H1 (cell line): ENCODE results near the gene RAB36. TPM values are rescaled to one million over a fixed set of nuclear protein-coding genes. Genes with fewer than 3 reads are reported as not detected.

Experiments
- CTCF ChIA-PET: fragments of 300-600 bp; sonication (Branson Sonifier 250); formaldehyde crosslinking; loops from one replicate; lab custom pipeline; 2021; ENCODE audit not compliant: partially characterized antibody; lab: Charles Lee
- POLR2A ChIA-PET: fragments of 300-600 bp; sonication (Branson Sonifier 250); formaldehyde crosslinking; loops from one replicate; lab custom pipeline; 2021; ENCODE audit warnings: inconsistent platforms; ENCODE audit not compliant: partially characterized antibody; lab: Charles Lee
- DNase-seq, 2 experiments: peaks; one replicate each; pipeline versions ENCODE4 v3.0.0 to v3.0.0-alpha.2; 2010 to 2022; ENCODE audit warnings: low spot score in 2 of 2, low read depth in 1 of 2, mixed read lengths in 1 of 2
- FAIRE-seq: peaks from 2 replicates; lab custom pipeline; 2011; peaks lifted over from hg19 to GRCh38; lab: Jason Lieb, UNC
- H2AFZ ChIP-seq: 2 replicates; pipeline ENCODE4 v1.8.1; 2012; ENCODE audit warnings: low read length, inconsistent platforms
- H2AK5ac ChIP-seq: 2 replicates; pipeline ENCODE4 v1.6.1; 2013; ENCODE audit warnings: low read depth, low read length
- H2BK120ac ChIP-seq: replicated peaks from 2 replicates; pipeline ENCODE3; 2013; ENCODE audit warnings: low read depth, low read length, inconsistent platforms
- H2BK12ac ChIP-seq: 2 replicates; pipeline ENCODE4 v1.6.1; 2013; ENCODE audit warnings: low read depth, low read length
- H2BK15ac ChIP-seq: 2 replicates; pipeline ENCODE4 v1.6.1; 2013; ENCODE audit warnings: low read length
- H2BK20ac ChIP-seq: 2 replicates; pipeline ENCODE4 v1.6.1; 2013; ENCODE audit warnings: low read length
- H2BK5ac ChIP-seq: 2 replicates; pipeline ENCODE4 v1.6.1; 2013; ENCODE audit warnings: low read depth, low read length
- H3K14ac ChIP-seq: 2 replicates; pipeline ENCODE4 v1.6.1; 2013; ENCODE audit warnings: inconsistent platforms; ENCODE audit not compliant: insufficient read length
- H3K18ac ChIP-seq: 2 replicates; pipeline ENCODE4 v1.6.1; 2013; ENCODE audit warnings: low read length; ENCODE audit errors: extremely low read depth
- H3K23ac ChIP-seq: 2 replicates; pipeline ENCODE4 v1.6.1; 2013; ENCODE audit warnings: inconsistent platforms; ENCODE audit not compliant: insufficient read length
- H3K23me2 ChIP-seq: 2 replicates; pipeline ENCODE4 v1.6.1; 2013; ENCODE audit warnings: low read depth, low read length
- H3K27ac ChIP-seq: 2 replicates; pipeline ENCODE4 v1.6.1; 2011; ENCODE audit warnings: low read depth, low read length, inconsistent platforms
- H3K27me3 ChIP-seq, 4 experiments: replicated peaks in 1 of 4; 1 replicate in 1 of 4; 2 replicates in 3 of 4; pipeline versions ENCODE4 v1.6.1 to v1.8.1; 2011 to 2013; ENCODE audit warnings: low read length in 3 of 4, mild to moderate bottlenecking in 3 of 4, inconsistent platforms in 2 of 4, mixed read lengths in 2 of 4, moderate library complexity in 1 of 4; ENCODE audit not compliant: control insufficient read depth in 3 of 4, insufficient read depth in 3 of 4; ENCODE audit errors: extremely low read depth in 1 of 4
- H3K36me3 ChIP-seq, 4 experiments: 2 replicates each; pipeline versions ENCODE4 v1.6.1 to v1.8.1; 2011 to 2013; ENCODE audit warnings: mild to moderate bottlenecking in 4 of 4, low read length in 3 of 4, moderate library complexity in 2 of 4, control low read depth in 1 of 4, inconsistent platforms in 1 of 4; ENCODE audit not compliant: insufficient read depth in 4 of 4, control insufficient read depth in 2 of 4
- H3K4ac ChIP-seq: replicated peaks from 2 replicates; pipeline ENCODE3; 2013; ENCODE audit warnings: low read length, low read depth, mixed read lengths, inconsistent platforms; ENCODE audit not compliant: insufficient read length
- H3K4me1 ChIP-seq, 4 experiments: replicated peaks in 1 of 4; 1 replicate in 1 of 4; 2 replicates in 3 of 4; pipeline versions ENCODE4 v1.6.1 to v1.8.1; 2011 to 2013; ENCODE audit warnings: low read length in 3 of 4, inconsistent platforms in 2 of 4, mixed read lengths in 1 of 4; ENCODE audit not compliant: insufficient read depth in 4 of 4, control insufficient read depth in 3 of 4
- H3K4me2 ChIP-seq, 2 experiments: 2 replicates each; pipeline versions ENCODE4 v1.6.1 to v1.8.1; 2011 to 2013; ENCODE audit warnings: low read depth in 2 of 2, low read length in 2 of 2, control low read depth in 1 of 2, inconsistent platforms in 1 of 2, mild to moderate bottlenecking in 1 of 2; ENCODE audit not compliant: insufficient read depth in 1 of 2
- H3K4me3 ChIP-seq, 4 experiments: fragments of 200-600, 300-600 bp in 1 of 4; sonication (generic), shearing (Covaris generic), sonication (Bioruptor Twin) in 1 of 4; 2 replicates each; pipeline versions ENCODE4 v1.5.1 to v1.8.1; 2011 to 2016; ENCODE audit warnings: low read length in 4 of 4, low read depth in 3 of 4, control low read depth in 2 of 4, inconsistent platforms in 2 of 4, mild to moderate bottlenecking in 2 of 4, mixed read lengths in 1 of 4, moderate library complexity in 1 of 4; ENCODE audit not compliant: insufficient read depth in 2 of 4; ENCODE audit errors: extremely low read depth in 1 of 4
- H3K56ac ChIP-seq: replicated peaks from 2 replicates; pipeline ENCODE3; 2013; ENCODE audit warnings: low read depth, mild to moderate bottlenecking, mixed read lengths, low read length, inconsistent platforms; ENCODE audit not compliant: insufficient read length
- H3K79me1 ChIP-seq: 2 replicates; pipeline ENCODE4 v1.6.1; 2013; ENCODE audit warnings: low read depth, low read length, control low read depth
- H3K79me2 ChIP-seq, 2 experiments: 2 replicates each; pipeline versions ENCODE4 v1.6.1 to v1.8.1; 2012 to 2013; ENCODE audit warnings: low read length in 2 of 2, mild to moderate bottlenecking in 2 of 2, inconsistent platforms in 1 of 2; ENCODE audit not compliant: insufficient read depth in 2 of 2, control insufficient read depth in 1 of 2
- H3K9ac ChIP-seq, 4 experiments: replicated peaks in 1 of 4; 1 replicate in 1 of 4; 2 replicates in 3 of 4; pipeline versions ENCODE4 v1.6.1 to v1.8.1; 2011 to 2013; ENCODE audit warnings: low read depth in 3 of 4, low read length in 3 of 4, control low read depth in 2 of 4, mild to moderate bottlenecking in 2 of 4, moderate library complexity in 2 of 4, inconsistent platforms in 1 of 4; ENCODE audit errors: extremely low read depth in 1 of 4
- H3K9me3 ChIP-seq, 2 experiments: 2 replicates each; pipeline versions ENCODE4 v1.6.1 to v1.8.1; 2012 to 2013; ENCODE audit warnings: mild to moderate bottlenecking in 2 of 2, moderate library complexity in 2 of 2, control low read depth in 1 of 2, inconsistent platforms in 1 of 2, low read depth in 1 of 2, low read length in 1 of 2, mixed read lengths in 1 of 2; ENCODE audit not compliant: insufficient read depth in 2 of 2
- H4K20me1 ChIP-seq, 2 experiments: replicated peaks in 1 of 2; 2 replicates each; pipeline versions ENCODE3 to v1.8.1; 2011 to 2013; ENCODE audit warnings: inconsistent platforms in 2 of 2, low read length in 2 of 2, mild to moderate bottlenecking in 1 of 2; ENCODE audit not compliant: insufficient read depth in 2 of 2, control insufficient read depth in 1 of 2
- H4K5ac ChIP-seq: 2 replicates; pipeline ENCODE4 v1.6.1; 2013; ENCODE audit warnings: low read length, low read depth, mixed read lengths, inconsistent platforms; ENCODE audit not compliant: insufficient read length
- H4K8ac ChIP-seq: 2 replicates; pipeline ENCODE4 v1.8.0; 2013; ENCODE audit warnings: mild to moderate bottlenecking, moderate library complexity, low read length, inconsistent platforms; ENCODE audit not compliant: insufficient read depth; ENCODE audit errors: extremely low read depth
- H4K91ac ChIP-seq: replicated peaks from 2 replicates; pipeline ENCODE3; 2013; ENCODE audit warnings: low read length, mixed read lengths, inconsistent platforms; ENCODE audit not compliant: insufficient read length
- BCL11A ChIP-seq, 2 experiments: IDR thresholded peaks; one replicate each; pipeline ENCODE4 v1.6.1; 2011; ENCODE audit warnings: low read depth in 2 of 2, low read length in 2 of 2, mild to moderate bottlenecking in 2 of 2
- CBX5 ChIP-seq: fragments of 300-800, 300-1000 bp; sonication (generic); IDR thresholded peaks from 2 replicates; pipeline ENCODE4 v1.7.1; 2016; ENCODE audit warnings: antibody characterized with exemption, low read length, low read depth
- EGR1 ChIP-seq: IDR thresholded peaks from 2 replicates; pipeline ENCODE4 v1.6.1; 2011; ENCODE audit warnings: low read depth, low read length, borderline replicate concordance
- HDAC2 ChIP-seq, 2 experiments: fragments of 300-600 bp in 1 of 2; sonication (generic) in 1 of 2; IDR thresholded peaks; 2 replicates each; pipeline ENCODE4 v1.6.1; 2011 to 2012; ENCODE audit warnings: low read depth in 2 of 2, low read length in 2 of 2, mild to moderate bottlenecking in 2 of 2, moderate library complexity in 2 of 2, borderline replicate concordance in 1 of 2, inconsistent platforms in 1 of 2
- SIN3A ChIP-seq, 2 experiments: IDR thresholded peaks in 1 of 2; conservative IDR thresholded peaks in 1 of 2; 2 replicates each; pipeline ENCODE4 v1.6.1; 2011 to 2012; ENCODE audit warnings: low read length in 2 of 2, improper control_type of control experiment in 1 of 2, low read depth in 1 of 2, mild to moderate bottlenecking in 1 of 2
- TBP ChIP-seq: IDR thresholded peaks from 2 replicates; pipeline ENCODE4 v1.6.1; 2011; ENCODE audit warnings: low read depth, low read length, improper control_type of control experiment
- TEAD4 ChIP-seq: IDR thresholded peaks from 2 replicates; pipeline ENCODE4 v1.6.1; 2012; ENCODE audit warnings: low read depth, low read length, inconsistent platforms, mixed read lengths
- WGBS, 2 experiments: shearing (Covaris generic) in 1 of 2; methylation state at CpG; one replicate each; pipeline versions ENCODE4 v1.1.6 to v1.1.7; 2013 to 2015; ENCODE audit warnings: low lambda C conversion rate in 2 of 2, mixed read lengths in 2 of 2, inconsistent platforms in 1 of 2, low coverage in 1 of 2, missing lambda C conversion rate in 1 of 2; ENCODE audit not compliant: insufficient replicate concordance in 2 of 2, insufficient coverage in 1 of 2, insufficient read length in 1 of 2; ENCODE audit errors: extremely low coverage in 1 of 2, missing lambda C conversion rate in 1 of 2; 5-methylcytosine and 5-hydroxymethylcytosine counted together
- polyA plus RNA-seq, 7 experiments: library from polyadenylated mRNA; depleted of rRNA in 3 of 7; stranded (reverse) in 5 of 7; unstranded in 2 of 7; fragments of >200 nt in 5 of 7; fragments of 200-250 nt in 2 of 7; gene quantifications; 1 replicate in 5 of 7; 2 replicates in 1 of 7; 4 replicates in 1 of 7; pipeline versions ENCODE4 v1.2.1 to v1.2.3, GENCODE V29; 2011 to 2013; ENCODE audit warnings: missing spikeins in 2 of 7, mixed read lengths in 2 of 7
- total RNA-seq: library from RNA; stranded (reverse); fragmentation: NEBNext Ultra II Directional; extraction: Animal tissue kit (Norgen Biotek cat#: 25700); gene quantifications from 2 replicates; pipeline ENCODE4 v1.2.1, GENCODE V29; 2021
- TF ChIP-seq, protein P1 (sequence below), 3 experiments: IDR thresholded peaks; 1 replicate in 2 of 3; 2 replicates in 1 of 3; pipeline versions ENCODE4 v1.5.1 to v1.6.1; 2011; ENCODE audit warnings: low read length in 3 of 3, mild to moderate bottlenecking in 3 of 3, inconsistent platforms in 2 of 3, low read depth in 1 of 3, moderate library complexity in 1 of 3; ENCODE audit not compliant: insufficient read depth in 1 of 3; ENCODE audit errors: control extremely low read depth in 1 of 3

RAB36 gene
- total and polyA plus RNA-seq, 2 of the 8 experiments (the other 6 are each of a cell fraction or from before 2014, with no cell fraction given), result 1.0 to 1.5 TPM

DNA sequence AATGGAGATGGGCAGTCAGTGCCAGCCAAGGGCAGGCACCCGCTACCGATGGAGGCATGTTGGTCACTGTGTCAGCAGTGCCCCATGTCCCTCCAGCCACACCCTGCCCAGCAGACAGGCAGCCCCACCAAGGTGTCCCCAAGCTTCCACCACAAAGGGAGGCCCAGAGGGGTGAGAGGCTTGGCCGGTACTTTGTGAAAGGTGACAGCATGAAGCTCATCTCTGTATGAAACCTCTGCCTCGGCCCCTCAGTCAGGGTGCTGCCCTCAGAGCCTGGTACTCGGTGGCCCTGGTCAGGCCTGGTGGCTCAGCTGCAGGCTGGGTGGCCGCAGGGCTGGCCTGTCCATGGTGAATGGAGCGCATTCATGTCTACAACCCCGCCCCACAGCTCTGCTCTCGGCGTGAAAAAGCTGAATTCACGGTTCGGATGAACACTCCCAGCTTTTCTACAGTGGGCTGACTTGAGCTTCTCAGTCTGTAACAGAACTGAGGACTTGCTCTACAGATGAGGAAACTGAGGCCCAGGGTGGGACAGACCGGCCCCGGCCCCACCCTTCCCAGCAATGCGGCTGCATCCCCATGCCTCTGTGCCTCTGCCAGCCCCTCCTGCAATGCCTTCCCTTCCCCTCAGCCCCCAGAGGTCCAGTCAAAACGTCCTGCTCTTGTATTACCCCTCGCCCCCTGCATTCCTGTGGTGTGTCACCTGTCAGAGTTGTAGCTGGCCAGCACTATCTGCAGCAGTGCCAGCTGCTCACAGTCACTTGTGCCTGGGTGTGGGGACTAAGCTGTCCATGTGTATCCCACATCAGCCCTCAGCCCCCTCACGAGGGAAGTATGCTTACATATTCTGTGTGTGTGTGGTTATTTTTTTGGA is 31.2 kb upstream of the RAB36 start:
- H3K9me3 ChIP-seq, result no peaks in the 10 kb centered on the region
- no peak overlapping the region for H3K23ac ChIP-seq
- no peak overlapping the region for H3K56ac ChIP-seq
- H2BK20ac ChIP-seq, result no peak overlapping the region
- no peak overlapping the region for H3K18ac ChIP-seq
- DNase-seq (no peak), FAIRE-seq (no peak)
- H4K91ac ChIP-seq, result no peak overlapping the region
- no peaks in the 10 kb centered on the region for H3K23me2 ChIP-seq
- no peak overlapping the region for H3K14ac ChIP-seq
- peaks cover 0 to 3% (median 0%) of the 10 kb centered on the region in 4 experiments; a peak in 3 of 7 replicates for H3K27me3 ChIP-seq
- CTCF ChIA-PET, result interaction anchor here (0.7 to 24.3 kb wide), 11 partner anchors 8 to 793 kb away, joined by 3 to 384 read pairs (median 4); no protein-coding TSS in a partner anchor
- H2AK5ac ChIP-seq, result no peak overlapping the region
- POLR2A ChIA-PET, result no interaction called here
- no peak overlapping the region for H2BK5ac ChIP-seq
- no peak overlapping the region; the same call in 1 of the 2 replicates for H4K8ac ChIP-seq
- no peak overlapping the region for H3K4me2 ChIP-seq
- no peak overlapping the region for H3K4me3 ChIP-seq
- no peak overlapping the region for H2AFZ ChIP-seq
- no peaks in the 10 kb centered on the region for H3K79me1 ChIP-seq
- no peak overlapping the region for H2BK120ac ChIP-seq
- no peak overlapping the region for H3K27ac ChIP-seq
- no peak overlapping the region for H2BK12ac ChIP-seq
- H3K4ac ChIP-seq, result no peak overlapping the region
- H3K79me2 ChIP-seq, result no peaks in the 10 kb centered on the region
- peaks cover 0 to 10% (median 4%) of the 10 kb centered on the region in 4 experiments; a peak in 3 of 7 replicates for H3K4me1 ChIP-seq
- H3K36me3 ChIP-seq, result no peaks in the 10 kb centered on the region
- H3K9ac ChIP-seq, result no peak overlapping the region
- no peak overlapping the region for H2BK15ac ChIP-seq
- H4K5ac ChIP-seq, result no peak overlapping the region
- 90% methylated on average over 17 of the region's 18 CpGs; no CpG with 5 or more reads in 1 of the 2 experiments for WGBS, 2 experiments
- peaks cover 9 to 19% of the 10 kb centered on the region in 2 experiments for H4K20me1 ChIP-seq
- TF ChIP-seq HDAC2 (IDR thresholded peaks at IDR 0.05; ENCODE audit: borderline replicate concordance in 1 of 2, low read depth in 2 of 2, low read length in 2 of 2) (no peak), BCL11A (IDR thresholded peaks at IDR 0.05; ENCODE audit: low read depth in 2 of 2, low read length in 2 of 2) (no peak), SIN3A (conservative IDR thresholded peaks at IDR 0.05 in 1 of 2, IDR thresholded peaks at IDR 0.05 in 1 of 2; ENCODE audit: low read depth in 1 of 2, low read length in 2 of 2) (no peak), CBX5 (no peak), TBP (no peak), EGR1 (no peak), TEAD4 (no peak)
- TF ChIP-seq, protein P1, sequence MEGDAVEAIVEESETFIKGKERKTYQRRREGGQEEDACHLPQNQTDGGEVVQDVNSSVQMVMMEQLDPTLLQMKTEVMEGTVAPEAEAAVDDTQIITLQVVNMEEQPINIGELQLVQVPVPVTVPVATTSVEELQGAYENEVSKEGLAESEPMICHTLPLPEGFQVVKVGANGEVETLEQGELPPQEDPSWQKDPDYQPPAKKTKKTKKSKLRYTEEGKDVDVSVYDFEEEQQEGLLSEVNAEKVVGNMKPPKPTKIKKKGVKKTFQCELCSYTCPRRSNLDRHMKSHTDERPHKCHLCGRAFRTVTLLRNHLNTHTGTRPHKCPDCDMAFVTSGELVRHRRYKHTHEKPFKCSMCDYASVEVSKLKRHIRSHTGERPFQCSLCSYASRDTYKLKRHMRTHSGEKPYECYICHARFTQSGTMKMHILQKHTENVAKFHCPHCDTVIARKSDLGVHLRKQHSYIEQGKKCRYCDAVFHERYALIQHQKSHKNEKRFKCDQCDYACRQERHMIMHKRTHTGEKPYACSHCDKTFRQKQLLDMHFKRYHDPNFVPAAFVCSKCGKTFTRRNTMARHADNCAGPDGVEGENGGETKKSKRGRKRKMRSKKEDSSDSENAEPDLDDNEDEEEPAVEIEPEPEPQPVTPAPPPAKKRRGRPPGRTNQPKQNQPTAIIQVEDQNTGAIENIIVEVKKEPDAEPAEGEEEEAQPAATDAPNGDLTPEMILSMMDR (IDR thresholded peaks at IDR 0.05; ENCODE audit: control extremely low read depth in 1 of 3, insufficient read depth in 1 of 3, low read depth in 1 of 3, low read length in 3 of 3), result no peak
